Measurements from ENCODE around the gene UGT2A3.

- TF ChIP-seq, protein P1, sequence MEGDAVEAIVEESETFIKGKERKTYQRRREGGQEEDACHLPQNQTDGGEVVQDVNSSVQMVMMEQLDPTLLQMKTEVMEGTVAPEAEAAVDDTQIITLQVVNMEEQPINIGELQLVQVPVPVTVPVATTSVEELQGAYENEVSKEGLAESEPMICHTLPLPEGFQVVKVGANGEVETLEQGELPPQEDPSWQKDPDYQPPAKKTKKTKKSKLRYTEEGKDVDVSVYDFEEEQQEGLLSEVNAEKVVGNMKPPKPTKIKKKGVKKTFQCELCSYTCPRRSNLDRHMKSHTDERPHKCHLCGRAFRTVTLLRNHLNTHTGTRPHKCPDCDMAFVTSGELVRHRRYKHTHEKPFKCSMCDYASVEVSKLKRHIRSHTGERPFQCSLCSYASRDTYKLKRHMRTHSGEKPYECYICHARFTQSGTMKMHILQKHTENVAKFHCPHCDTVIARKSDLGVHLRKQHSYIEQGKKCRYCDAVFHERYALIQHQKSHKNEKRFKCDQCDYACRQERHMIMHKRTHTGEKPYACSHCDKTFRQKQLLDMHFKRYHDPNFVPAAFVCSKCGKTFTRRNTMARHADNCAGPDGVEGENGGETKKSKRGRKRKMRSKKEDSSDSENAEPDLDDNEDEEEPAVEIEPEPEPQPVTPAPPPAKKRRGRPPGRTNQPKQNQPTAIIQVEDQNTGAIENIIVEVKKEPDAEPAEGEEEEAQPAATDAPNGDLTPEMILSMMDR (IDR thresholded peaks at IDR 0.05 in 4 of 5, conservative IDR thresholded peaks at IDR 0.05 in 1 of 5) = no peak
- no peak for TF ChIP-seq POLR2A (IDR thresholded peaks at IDR 0.05)
Observed at GRCh38 chr4:68906780-68907137, 44.8 kb downstream of the UGT2A3 start.

Measured in gastrocnemius medialis (tissue), 4 donors.